ENCODE results near the gene PSMD10. TPM values are rescaled to one million over a fixed set of nuclear protein-coding genes. Genes with fewer than 3 reads are reported as not detected.

Gene PSMD10
- total RNA-seq, 4 donors from 2014 or later: 39.4 to 53.4 (median 42.1) TPM

DNA sequence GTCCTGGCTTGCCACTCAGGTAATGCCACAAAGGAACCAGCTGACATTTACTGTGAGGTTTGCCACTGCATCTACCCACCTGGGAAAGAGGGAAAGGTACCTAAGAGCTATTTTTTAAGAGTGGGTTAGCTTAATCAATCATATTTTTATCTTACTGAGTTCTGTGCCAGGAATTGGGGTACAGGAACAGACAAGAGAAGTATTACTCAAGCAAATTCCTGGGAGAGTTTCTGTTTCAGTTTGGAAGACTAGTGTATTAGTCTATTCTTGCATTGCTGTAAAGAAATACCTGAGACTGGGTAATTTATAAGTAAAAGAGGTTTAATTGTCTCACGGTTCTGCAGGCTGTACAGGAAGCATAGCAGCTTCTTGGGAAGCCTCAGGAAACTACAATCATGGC lies 23.2 kb downstream of the PSMD10 start:
- Histone ChIP-seq H3K4me1 (no peaks in the 10 kb centered on the region), H3K4me3 (no peak overlapping the region), H3K9me3 (no peaks in the 10 kb centered on the region), H3K27ac (no peak overlapping the region), H3K36me3 (no peaks in the 10 kb centered on the region), H3K27me3 (no peaks in the 10 kb centered on the region)
- WGBS, 2 donors (ENCODE audit: low coverage in 1 of 2): 56% methylated on average over 1 of the region's 1 CpG; no CpG with 5 or more reads in 1 of the 2 donors
- TF ChIP-seq EP300 (IDR thresholded peaks at IDR 0.05): no peak
- no peak for TF ChIP-seq POLR2AphosphoS5 (IDR thresholded peaks at IDR 0.05)
- TF ChIP-seq POLR2A (IDR thresholded peaks at IDR 0.05): no peak
- TF ChIP-seq, protein P1, sequence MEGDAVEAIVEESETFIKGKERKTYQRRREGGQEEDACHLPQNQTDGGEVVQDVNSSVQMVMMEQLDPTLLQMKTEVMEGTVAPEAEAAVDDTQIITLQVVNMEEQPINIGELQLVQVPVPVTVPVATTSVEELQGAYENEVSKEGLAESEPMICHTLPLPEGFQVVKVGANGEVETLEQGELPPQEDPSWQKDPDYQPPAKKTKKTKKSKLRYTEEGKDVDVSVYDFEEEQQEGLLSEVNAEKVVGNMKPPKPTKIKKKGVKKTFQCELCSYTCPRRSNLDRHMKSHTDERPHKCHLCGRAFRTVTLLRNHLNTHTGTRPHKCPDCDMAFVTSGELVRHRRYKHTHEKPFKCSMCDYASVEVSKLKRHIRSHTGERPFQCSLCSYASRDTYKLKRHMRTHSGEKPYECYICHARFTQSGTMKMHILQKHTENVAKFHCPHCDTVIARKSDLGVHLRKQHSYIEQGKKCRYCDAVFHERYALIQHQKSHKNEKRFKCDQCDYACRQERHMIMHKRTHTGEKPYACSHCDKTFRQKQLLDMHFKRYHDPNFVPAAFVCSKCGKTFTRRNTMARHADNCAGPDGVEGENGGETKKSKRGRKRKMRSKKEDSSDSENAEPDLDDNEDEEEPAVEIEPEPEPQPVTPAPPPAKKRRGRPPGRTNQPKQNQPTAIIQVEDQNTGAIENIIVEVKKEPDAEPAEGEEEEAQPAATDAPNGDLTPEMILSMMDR (IDR thresholded peaks at IDR 0.05): no peak
- ATAC-seq: no peak

- H3K36me3 ChIP-seq: no peaks in the 10 kb centered on the region
- H3K27me3 ChIP-seq: no peaks in the 10 kb centered on the region
- H3K9me3 ChIP-seq: no peaks in the 10 kb centered on the region
- no peak overlapping the region for H3K27ac ChIP-seq
- WGBS, 2 donors (ENCODE audit: low coverage in 1 of 2): 57 to 100% methylated on average over 1 of the region's 2 CpGs
- TF ChIP-seq, protein P1 (IDR thresholded peaks at IDR 0.05): no peak
- TF ChIP-seq EP300 (IDR thresholded peaks at IDR 0.05): no peak
- no peak for TF ChIP-seq POLR2A (IDR thresholded peaks at IDR 0.05)
- no peak for TF ChIP-seq POLR2AphosphoS5 (IDR thresholded peaks at IDR 0.05)
- no peak for ATAC-seq
- no peaks in the 10 kb centered on the region for H3K4me1 ChIP-seq
- no peak overlapping the region for H3K4me3 ChIP-seq
Measured at GRCh38 chrX:108064613-108065012, 26.7 kb downstream of the PSMD10 start.

DNA sequence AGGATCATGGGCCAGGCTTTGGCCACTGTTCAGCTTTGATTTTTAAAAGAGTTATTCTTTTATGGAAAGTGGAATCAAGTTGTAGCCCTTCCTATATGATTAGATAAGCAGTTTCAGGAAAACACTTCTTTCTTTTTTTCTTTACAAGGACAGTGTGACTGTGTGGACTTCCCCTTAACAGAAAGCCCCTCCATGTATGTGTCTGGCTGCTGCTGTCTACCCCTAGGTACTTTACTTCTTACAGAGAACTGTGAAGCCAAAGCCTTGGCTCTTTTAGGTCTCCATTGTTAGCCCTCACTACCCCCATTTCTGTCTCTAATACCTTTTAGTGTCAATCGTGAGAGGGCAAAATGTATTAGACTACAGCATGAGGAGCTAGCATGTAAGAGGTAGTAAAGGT lies 27.3 kb downstream of the PSMD10 start:
- H3K27me3 ChIP-seq: no peaks in the 10 kb centered on the region
- H3K4me1 ChIP-seq: no peaks in the 10 kb centered on the region
- TF ChIP-seq POLR2A (IDR thresholded peaks at IDR 0.05) (no peak), POLR2AphosphoS5 (IDR thresholded peaks at IDR 0.05) (no peak), EP300 (IDR thresholded peaks at IDR 0.05) (no peak)
- TF ChIP-seq, protein P1 (IDR thresholded peaks at IDR 0.05): no peak
- ATAC-seq: no peak
- no peaks in the 10 kb centered on the region for H3K36me3 ChIP-seq
- H3K4me3 ChIP-seq: no peak overlapping the region
- no peaks in the 10 kb centered on the region for H3K9me3 ChIP-seq
- H3K27ac ChIP-seq: no peak overlapping the region
- no CpG with 5 or more reads among the region's 1 CpG for WGBS, 2 donors (ENCODE audit: low coverage in 1 of 2)

- no peaks in the 10 kb centered on the region for H3K9me3 ChIP-seq
- TF ChIP-seq, protein P1 (IDR thresholded peaks at IDR 0.05): no peak
- no peak for TF ChIP-seq EP300 (IDR thresholded peaks at IDR 0.05)
- TF ChIP-seq POLR2AphosphoS5 (IDR thresholded peaks at IDR 0.05): no peak
- TF ChIP-seq POLR2A (IDR thresholded peaks at IDR 0.05): no peak
- H3K4me1 ChIP-seq: no peaks in the 10 kb centered on the region
- no peaks in the 10 kb centered on the region for H3K27me3 ChIP-seq
- ATAC-seq: no peak
- no peak overlapping the region for H3K4me3 ChIP-seq
- WGBS, 2 donors (ENCODE audit: low coverage in 1 of 2): 60 to 75% methylated on average over 1 of the region's 1 CpG
- no peaks in the 10 kb centered on the region for H3K36me3 ChIP-seq
- no peak overlapping the region for H3K27ac ChIP-seq
Measured at GRCh38 chrX:108059801-108060200, 31.5 kb downstream of the PSMD10 start.

- ATAC-seq: no peak
- TF ChIP-seq EP300 (IDR thresholded peaks at IDR 0.05) (no peak), POLR2AphosphoS5 (IDR thresholded peaks at IDR 0.05) (no peak)
Measured at GRCh38 chrX:108055546-108055945, 35.8 kb downstream of the PSMD10 start.

More at GRCh38 chrX:108055546-108055945, 35.8 kb downstream of the PSMD10 start:
- Histone ChIP-seq H3K27me3 (no peaks in the 10 kb centered on the region), H3K4me1 (no peaks in the 10 kb centered on the region), H3K27ac (no peak overlapping the region), H3K36me3 (no peaks in the 10 kb centered on the region), H3K4me3 (no peak overlapping the region), H3K9me3 (no peaks in the 10 kb centered on the region)
